PC-9 (cell line): ENCODE results near the gene CPVL.

Experiments
- CTCF ChIP-seq: fragments of 200-600 bp; sonication (generic); conservative IDR thresholded peaks from 2 replicates; pipeline ENCODE4 v1.6.1; 2017; ENCODE audit warnings: mixed run types, antibody characterized with exemption, mild to moderate bottlenecking, moderate library complexity
- EZH2 ChIP-seq: fragments of 200-600 bp; sonication (generic); IDR thresholded peaks from 2 replicates; pipeline ENCODE4 v1.8.0; 2017; ENCODE audit warnings: antibody characterized with exemption, low read depth

- TF ChIP-seq EZH2, result no peak
- no peak for TF ChIP-seq CTCF
Observed at GRCh38 chr7:29019387-29019786, 127.0 kb downstream of the CPVL start.
